Retinal pigment epithelial cell (primary cell): Measurements from ENCODE around the gene MYO1E.
A peak's percentile ranks its signal among the peaks of the same experiment; 100 is the strongest.
"Not testable (repeated sequence)": the region's sequence is repeated elsewhere in the genome, so short reads cannot be mapped to it uniquely, and the experiment has no call there.

Experiments
- DNase-seq: peaks from one replicate; pipeline ENCODE4 v3.0.0-alpha.2; 2010; ENCODE audit warnings: low read depth
- H3K4me3 ChIP-seq: 2 replicates; pipeline ENCODE4 v1.5.1; 2011; ENCODE audit warnings: mild to moderate bottlenecking, low read length, control low read depth, moderate library complexity
- CTCF ChIP-seq: conservative IDR thresholded peaks from 2 replicates; pipeline ENCODE4 v1.5.1; 2011; ENCODE audit warnings: low read depth, low read length, control low read depth, inconsistent platforms

MYO1E gene

GRCh38 chr15:59152694-59153450, 219.8 kb downstream of the MYO1E start:
- DNase-seq = no peak
- no peak overlapping the region for H3K4me3 ChIP-seq
- TF ChIP-seq CTCF = no peak

GRCh38 chr15:59150185-59150584, 222.5 kb downstream of the MYO1E start:
- DNase-seq = no peak
- no peak for TF ChIP-seq CTCF
- H3K4me3 ChIP-seq = no peak overlapping the region

GRCh38 chr15:59148153-59148833, 224.4 kb downstream of the MYO1E start:
- no peak overlapping the region for H3K4me3 ChIP-seq
- TF ChIP-seq CTCF = no peak
- DNase-seq = no peak

GRCh38 chr15:59147666-59148065, 225.0 kb downstream of the MYO1E start:
- no peak overlapping the region for H3K4me3 ChIP-seq
- DNase-seq = no peak
- TF ChIP-seq CTCF = no peak

- not testable (repeated sequence) for DNase-seq, H3K4me3 ChIP-seq
- TF ChIP-seq CTCF = peak; percentile 22
Measured at GRCh38 chr15:59144594-59144993, 228.1 kb downstream of the MYO1E start.

- TF ChIP-seq CTCF = no peak
- no peak for DNase-seq
- no peak overlapping the region for H3K4me3 ChIP-seq
Measured at GRCh38 chr15:59143281-59143680, 229.4 kb downstream of the MYO1E start.
